ENCODE measurements around the gene PSENEN. TPM values are rescaled to one million over a fixed set of nuclear protein-coding genes. Genes with fewer than 3 reads are reported as not detected.

The PSENEN gene
- polyA plus RNA-seq, 1 donor (not counting 4 experiments of a cell fraction or from before 2014, with no cell fraction given): 36.2 TPM

DNA sequence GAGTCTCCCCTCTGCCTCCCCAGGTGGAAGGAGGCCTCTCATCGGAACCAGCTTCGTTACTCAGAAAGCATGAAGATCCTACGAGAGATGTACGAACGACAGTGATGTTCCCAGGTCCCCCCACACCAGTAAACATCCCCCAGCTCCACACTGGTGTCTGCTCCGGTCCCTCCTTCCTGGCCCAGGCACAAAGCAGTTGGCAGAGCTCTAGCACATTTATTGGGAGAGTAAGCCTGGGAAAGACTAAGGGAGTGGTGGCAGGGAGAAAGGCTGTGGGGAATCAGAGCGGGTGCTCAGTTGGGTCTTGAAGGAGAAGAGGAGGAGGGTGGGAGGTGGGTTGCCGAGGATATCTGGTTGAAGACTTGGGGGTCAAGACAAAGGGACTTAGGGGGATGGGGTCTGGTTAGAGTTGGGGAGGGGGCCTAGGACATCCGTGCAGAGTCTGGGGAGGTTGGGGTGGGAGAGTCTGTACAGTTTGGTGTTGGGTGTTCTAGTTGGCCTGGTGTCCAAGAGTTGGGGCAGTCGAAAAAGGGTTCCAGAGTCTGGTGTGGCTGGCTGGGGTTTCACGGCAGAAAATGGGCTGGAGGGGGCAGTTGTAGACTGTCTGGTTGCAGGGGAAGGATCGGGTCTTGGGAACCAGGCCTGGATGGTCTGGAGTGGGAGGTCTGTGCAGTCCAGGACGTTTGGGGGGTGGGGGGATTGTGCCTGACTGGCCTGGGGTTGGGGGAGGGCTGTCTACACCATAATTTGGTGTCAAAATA lies 9.1 kb downstream of the PSENEN start:
- peaks cover 20% of the 10 kb centered on the region for H3K79me2 ChIP-seq (ENCODE audit: control insufficient read depth, insufficient read depth, low read length)
- no peaks in the 10 kb centered on the region for H3K27me3 ChIP-seq (ENCODE audit: control insufficient read depth, extremely low read depth, insufficient read depth, low read length)
- peaks cover 17 to 23% of the 10 kb centered on the region in 2 experiments for H3K36me3 ChIP-seq (ENCODE audit: control insufficient read depth in 2 of 2, extremely low read depth in 1 of 2, insufficient read depth in 2 of 2, low read length in 2 of 2)
- DNase-seq (ENCODE audit: low read depth, low spot score): no peak
- no peak overlapping the region for H3K9ac ChIP-seq (ENCODE audit: control insufficient read depth, extremely low read depth, insufficient read depth, low read length)
- dilution Hi-C loops (cut with MboI; ENCODE audit: extremely low pct_ligation_motif_present, low sequenced_read_pairs): no loop called here
- no peak overlapping the region for H3K27ac ChIP-seq (ENCODE audit: control insufficient read depth, insufficient read depth, low read length)
- H3K4me1 ChIP-seq (ENCODE audit: control insufficient read depth, extremely low read depth, insufficient read depth, low read length): peaks cover 21% of the 10 kb centered on the region
- TF ChIP-seq EZH2 (IDR thresholded peaks at IDR 0.05; ENCODE audit: low read length): no peak
- no peaks in the 10 kb centered on the region for H3K9me3 ChIP-seq (ENCODE audit: control insufficient read depth, low read depth, low read length)
- H2AFZ ChIP-seq (ENCODE audit: control insufficient read depth, low read length): no peak overlapping the region
- H3K9me1 ChIP-seq (ENCODE audit: control insufficient read depth, extremely low read depth, insufficient read depth, low read length): no peaks in the 10 kb centered on the region
- H3K4me3 ChIP-seq (ENCODE audit: control insufficient read depth in 2 of 3, extremely low read depth in 1 of 3, insufficient read depth in 2 of 3, low read depth in 1 of 3, low read length in 3 of 3): no peak overlapping the region
- no peaks in the 10 kb centered on the region for H4K20me1 ChIP-seq (ENCODE audit: control insufficient read depth, extremely low read depth, insufficient read depth, low read length)
- FAIRE-seq: no peak
- no peak overlapping the region for H3K4me2 ChIP-seq (ENCODE audit: control insufficient read depth, extremely low read depth, insufficient read depth, low read depth, low read length)

DNA sequence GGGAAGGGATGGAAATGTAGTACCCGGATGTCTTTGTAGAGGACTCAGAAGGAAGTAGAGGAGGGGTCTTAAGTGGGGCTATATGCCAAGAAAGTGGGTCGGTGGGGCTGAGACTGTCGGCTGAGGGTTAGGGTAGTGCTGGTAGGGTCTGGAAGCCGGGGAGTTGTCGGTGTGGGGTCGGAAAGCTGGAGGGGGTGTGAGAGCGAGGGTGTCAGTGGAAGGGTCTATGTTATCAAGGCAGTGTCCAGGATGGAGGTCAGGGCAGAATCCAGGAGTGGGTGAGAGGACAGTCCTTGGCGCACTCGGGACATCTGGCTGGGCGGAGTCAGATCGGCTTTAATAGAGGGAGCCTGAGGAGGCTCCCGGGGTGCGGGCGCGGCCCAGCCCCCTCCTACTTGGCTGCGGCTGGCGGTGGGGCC lies 9.7 kb downstream of the PSENEN start:
- Histone ChIP-seq H3K9ac (ENCODE audit: control insufficient read depth, extremely low read depth, insufficient read depth, low read length) (peak overlapping the region; percentile 37), H3K27ac (ENCODE audit: control insufficient read depth, insufficient read depth, low read length) (no peak overlapping the region), H3K36me3 (ENCODE audit: control insufficient read depth in 2 of 2, extremely low read depth in 1 of 2, insufficient read depth in 2 of 2, low read length in 2 of 2) (peaks cover 20 to 23% of the 10 kb centered on the region in 2 experiments), H3K9me1 (ENCODE audit: control insufficient read depth, extremely low read depth, insufficient read depth, low read length) (no peaks in the 10 kb centered on the region), H3K4me2 (ENCODE audit: control insufficient read depth, extremely low read depth, insufficient read depth, low read depth, low read length) (peak overlapping the region; percentile 25), H3K4me1 (ENCODE audit: control insufficient read depth, extremely low read depth, insufficient read depth, low read length) (peaks cover 23% of the 10 kb centered on the region), H3K79me2 (ENCODE audit: control insufficient read depth, insufficient read depth, low read length) (peaks cover 19% of the 10 kb centered on the region), H2AFZ (ENCODE audit: control insufficient read depth, low read length) (no peak overlapping the region), H3K9me3 (ENCODE audit: control insufficient read depth, low read depth, low read length) (no peaks in the 10 kb centered on the region), H4K20me1 (ENCODE audit: control insufficient read depth, extremely low read depth, insufficient read depth, low read length) (no peaks in the 10 kb centered on the region), H3K27me3 (ENCODE audit: control insufficient read depth, extremely low read depth, insufficient read depth, low read length) (no peaks in the 10 kb centered on the region), H3K4me3 (ENCODE audit: control insufficient read depth in 2 of 3, extremely low read depth in 1 of 3, insufficient read depth in 2 of 3, low read depth in 1 of 3, low read length in 3 of 3) (no peak overlapping the region)
- no peak for DNase-seq (ENCODE audit: low read depth, low spot score)
- TF ChIP-seq, protein P1, sequence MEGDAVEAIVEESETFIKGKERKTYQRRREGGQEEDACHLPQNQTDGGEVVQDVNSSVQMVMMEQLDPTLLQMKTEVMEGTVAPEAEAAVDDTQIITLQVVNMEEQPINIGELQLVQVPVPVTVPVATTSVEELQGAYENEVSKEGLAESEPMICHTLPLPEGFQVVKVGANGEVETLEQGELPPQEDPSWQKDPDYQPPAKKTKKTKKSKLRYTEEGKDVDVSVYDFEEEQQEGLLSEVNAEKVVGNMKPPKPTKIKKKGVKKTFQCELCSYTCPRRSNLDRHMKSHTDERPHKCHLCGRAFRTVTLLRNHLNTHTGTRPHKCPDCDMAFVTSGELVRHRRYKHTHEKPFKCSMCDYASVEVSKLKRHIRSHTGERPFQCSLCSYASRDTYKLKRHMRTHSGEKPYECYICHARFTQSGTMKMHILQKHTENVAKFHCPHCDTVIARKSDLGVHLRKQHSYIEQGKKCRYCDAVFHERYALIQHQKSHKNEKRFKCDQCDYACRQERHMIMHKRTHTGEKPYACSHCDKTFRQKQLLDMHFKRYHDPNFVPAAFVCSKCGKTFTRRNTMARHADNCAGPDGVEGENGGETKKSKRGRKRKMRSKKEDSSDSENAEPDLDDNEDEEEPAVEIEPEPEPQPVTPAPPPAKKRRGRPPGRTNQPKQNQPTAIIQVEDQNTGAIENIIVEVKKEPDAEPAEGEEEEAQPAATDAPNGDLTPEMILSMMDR (optimal IDR thresholded peaks at IDR 0.05 in 1 of 3, IDR thresholded peaks at IDR 0.05 in 1 of 3, conservative IDR thresholded peaks at IDR 0.05 in 1 of 3; ENCODE audit: extremely low read depth in 1 of 3, insufficient read depth in 2 of 3, low read length in 3 of 3): no peak
- TF ChIP-seq EZH2 (IDR thresholded peaks at IDR 0.05; ENCODE audit: low read length): no peak
- no peak for FAIRE-seq
- dilution Hi-C loops (cut with MboI; ENCODE audit: extremely low pct_ligation_motif_present, low sequenced_read_pairs): no loop called here

All from keratinocyte (primary cell).